ENCODE measurements around the gene TSSC4. TPM values are rescaled to one million over a fixed set of nuclear protein-coding genes. Genes with fewer than 3 reads are reported as not detected.

Gene TSSC4
- total RNA-seq, 1 donor from 2014 or later, result 70.0 TPM

DNA sequence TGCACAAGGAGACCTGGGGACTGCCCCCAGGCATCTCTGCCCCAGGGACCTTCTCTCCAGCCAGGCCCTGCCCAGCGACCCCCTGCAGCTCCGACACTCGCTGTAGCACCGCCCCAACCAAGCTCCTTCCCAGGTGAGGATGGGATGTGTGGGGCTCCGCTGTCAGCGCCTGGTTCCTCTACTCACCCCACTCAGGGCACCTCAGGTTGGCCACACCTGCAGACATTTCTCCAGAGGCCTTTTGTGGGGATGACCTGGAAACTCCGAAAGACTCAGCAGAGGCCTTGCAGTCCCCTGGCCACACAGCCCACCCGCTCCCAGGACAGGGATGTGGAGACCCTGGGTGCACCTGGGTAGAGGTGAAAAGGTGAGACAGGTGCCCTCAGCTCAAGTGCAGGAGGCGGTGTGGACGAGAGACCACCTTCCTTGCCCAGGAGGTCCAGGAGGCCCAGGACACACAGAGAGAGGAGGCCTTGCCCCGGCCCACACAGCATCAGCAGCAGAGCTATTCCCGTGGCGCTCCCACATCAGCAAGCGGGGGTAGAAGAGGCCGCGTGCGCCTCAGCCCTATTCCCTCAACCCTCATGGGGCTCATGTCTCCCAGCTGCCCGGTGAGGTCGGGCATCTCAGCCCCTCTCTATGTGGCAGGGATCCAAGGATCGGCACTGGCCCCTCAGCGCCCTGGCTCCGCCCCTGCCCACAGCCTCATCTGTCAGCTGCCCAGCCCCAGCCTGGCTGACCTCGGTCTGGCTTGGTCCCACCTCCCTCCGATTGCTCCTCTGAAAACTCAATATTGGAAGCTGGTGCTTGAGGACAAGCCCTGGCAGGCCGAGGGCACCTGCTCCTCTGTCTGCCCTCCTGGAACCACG, 22.8 kb downstream of the TSSC4 start:
- H3K4me1 Mint-ChIP-seq (ENCODE audit: low read depth, unreplicated experiment), result no peaks in the 10 kb centered on the region
- no peaks in the 10 kb centered on the region for H3K4me1 ChIP-seq (ENCODE audit: insufficient read depth, low read length)
- H3K4me3 Mint-ChIP-seq (ENCODE audit: unreplicated experiment), result no peak overlapping the region
- no peaks in the 10 kb centered on the region for H3K36me3 Mint-ChIP-seq (ENCODE audit: low read depth, unreplicated experiment)
- H3K4me3 ChIP-seq (ENCODE audit: insufficient read depth, low read depth, low read length), result no peak overlapping the region
- no peaks in the 10 kb centered on the region for H3K36me3 ChIP-seq (ENCODE audit: insufficient read depth, low read length)
- no peaks in the 10 kb centered on the region for H4K20me1 ChIP-seq (ENCODE audit: insufficient read depth, low read length)
- no peaks in the 10 kb centered on the region for H3K79me2 ChIP-seq (ENCODE audit: insufficient read depth, low read length)
- no peaks in the 10 kb centered on the region for H3K9me3 Mint-ChIP-seq (ENCODE audit: unreplicated experiment)
- no peak overlapping the region for H2AFZ ChIP-seq (ENCODE audit: low read depth, low read length)
- TF ChIP-seq, protein P1, sequence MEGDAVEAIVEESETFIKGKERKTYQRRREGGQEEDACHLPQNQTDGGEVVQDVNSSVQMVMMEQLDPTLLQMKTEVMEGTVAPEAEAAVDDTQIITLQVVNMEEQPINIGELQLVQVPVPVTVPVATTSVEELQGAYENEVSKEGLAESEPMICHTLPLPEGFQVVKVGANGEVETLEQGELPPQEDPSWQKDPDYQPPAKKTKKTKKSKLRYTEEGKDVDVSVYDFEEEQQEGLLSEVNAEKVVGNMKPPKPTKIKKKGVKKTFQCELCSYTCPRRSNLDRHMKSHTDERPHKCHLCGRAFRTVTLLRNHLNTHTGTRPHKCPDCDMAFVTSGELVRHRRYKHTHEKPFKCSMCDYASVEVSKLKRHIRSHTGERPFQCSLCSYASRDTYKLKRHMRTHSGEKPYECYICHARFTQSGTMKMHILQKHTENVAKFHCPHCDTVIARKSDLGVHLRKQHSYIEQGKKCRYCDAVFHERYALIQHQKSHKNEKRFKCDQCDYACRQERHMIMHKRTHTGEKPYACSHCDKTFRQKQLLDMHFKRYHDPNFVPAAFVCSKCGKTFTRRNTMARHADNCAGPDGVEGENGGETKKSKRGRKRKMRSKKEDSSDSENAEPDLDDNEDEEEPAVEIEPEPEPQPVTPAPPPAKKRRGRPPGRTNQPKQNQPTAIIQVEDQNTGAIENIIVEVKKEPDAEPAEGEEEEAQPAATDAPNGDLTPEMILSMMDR (IDR thresholded peaks at IDR 0.05; ENCODE audit: insufficient read depth, low read depth, low read length), result no peak
- TF ChIP-seq EZH2 (IDR thresholded peaks at IDR 0.05; ENCODE audit: insufficient read depth, low read length), result no peak
- FAIRE-seq (no peak), DNase-seq (ENCODE audit: low read depth) (no peak)
- no peak overlapping the region for H3K27ac ChIP-seq (ENCODE audit: low read depth, low read length)
- no peak overlapping the region for H3K4me2 ChIP-seq (ENCODE audit: low read length)
- no peak overlapping the region for H3K27ac Mint-ChIP-seq (ENCODE audit: unreplicated experiment)
- peaks cover 18% of the 10 kb centered on the region for H3K27me3 Mint-ChIP-seq (ENCODE audit: low read depth, unreplicated experiment)
- H3K9ac ChIP-seq (ENCODE audit: low read length), result no peak overlapping the region
- H3K27me3 ChIP-seq (ENCODE audit: insufficient read depth, low read length), result no peaks in the 10 kb centered on the region
- H3K9me3 ChIP-seq (ENCODE audit: insufficient read depth, low read depth, low read length), result no peaks in the 10 kb centered on the region

- Histone ChIP-seq H3K27ac (ENCODE audit: low read depth, low read length) (no peak overlapping the region), H3K9me3 (ENCODE audit: insufficient read depth, low read depth, low read length) (peaks cover 2% of the 10 kb centered on the region), H3K36me3 (ENCODE audit: insufficient read depth, low read length) (no peaks in the 10 kb centered on the region), H3K9ac (ENCODE audit: low read length) (no peak overlapping the region), H3K79me2 (ENCODE audit: insufficient read depth, low read length) (no peaks in the 10 kb centered on the region), H4K20me1 (ENCODE audit: insufficient read depth, low read length) (peaks cover 2% of the 10 kb centered on the region), H3K4me1 (ENCODE audit: insufficient read depth, low read length) (no peaks in the 10 kb centered on the region), H3K27me3 (ENCODE audit: insufficient read depth, low read length) (no peaks in the 10 kb centered on the region), H2AFZ (ENCODE audit: low read depth, low read length) (no peak overlapping the region), H3K4me3 (ENCODE audit: insufficient read depth, low read depth, low read length) (no peak overlapping the region), H3K4me2 (ENCODE audit: low read length) (no peak overlapping the region)
- H3K4me1 Mint-ChIP-seq (ENCODE audit: low read depth, unreplicated experiment), result no peaks in the 10 kb centered on the region
- H3K9me3 Mint-ChIP-seq (ENCODE audit: unreplicated experiment), result no peaks in the 10 kb centered on the region
- H3K27me3 Mint-ChIP-seq (ENCODE audit: low read depth, unreplicated experiment), result peaks cover 18% of the 10 kb centered on the region
- TF ChIP-seq EZH2 (IDR thresholded peaks at IDR 0.05; ENCODE audit: insufficient read depth, low read length), result no peak
- TF ChIP-seq, protein P1 (IDR thresholded peaks at IDR 0.05; ENCODE audit: insufficient read depth, low read depth, low read length), result no peak
- FAIRE-seq (no peak), DNase-seq (ENCODE audit: low read depth) (no peak)
- no peak overlapping the region for H3K4me3 Mint-ChIP-seq (ENCODE audit: unreplicated experiment)
- no peaks in the 10 kb centered on the region for H3K36me3 Mint-ChIP-seq (ENCODE audit: low read depth, unreplicated experiment)
- no peak overlapping the region for H3K27ac Mint-ChIP-seq (ENCODE audit: unreplicated experiment)
Measured at GRCh38 chr11:2424811-2425495, 24.4 kb downstream of the TSSC4 start.
